Ovary (tissue), 3 donors: ENCODE results near the gene GPR152.

ENCODE experiments used
- EP300 ChIP-seq: sonication (generic); formaldehyde crosslinking; IDR thresholded peaks from one replicate; pipeline ENCODE4 v1.6.1; 2017; ENCODE audit warnings: antibody characterized with exemption
- POLR2A ChIP-seq: fragments of 450-650 bp; IDR thresholded peaks from one replicate; pipeline ENCODE4 v1.6.1; 2017; ENCODE audit warnings: antibody characterized with exemption, mild to moderate bottlenecking, moderate library complexity
- TF ChIP-seq, protein P1 (sequence below), 3 donors: fragments of 450-650 bp in 2 of 3; fragments of 200-600 bp in 1 of 3; IDR thresholded peaks; one replicate each; pipeline versions ENCODE4 v1.5.1 to v1.8.0; 2016 to 2022; ENCODE audit warnings: antibody characterized with exemption in 3 of 3, mild to moderate bottlenecking in 1 of 3
- donor health status: DM: no; HTN: no; CAD: no.

DNA sequence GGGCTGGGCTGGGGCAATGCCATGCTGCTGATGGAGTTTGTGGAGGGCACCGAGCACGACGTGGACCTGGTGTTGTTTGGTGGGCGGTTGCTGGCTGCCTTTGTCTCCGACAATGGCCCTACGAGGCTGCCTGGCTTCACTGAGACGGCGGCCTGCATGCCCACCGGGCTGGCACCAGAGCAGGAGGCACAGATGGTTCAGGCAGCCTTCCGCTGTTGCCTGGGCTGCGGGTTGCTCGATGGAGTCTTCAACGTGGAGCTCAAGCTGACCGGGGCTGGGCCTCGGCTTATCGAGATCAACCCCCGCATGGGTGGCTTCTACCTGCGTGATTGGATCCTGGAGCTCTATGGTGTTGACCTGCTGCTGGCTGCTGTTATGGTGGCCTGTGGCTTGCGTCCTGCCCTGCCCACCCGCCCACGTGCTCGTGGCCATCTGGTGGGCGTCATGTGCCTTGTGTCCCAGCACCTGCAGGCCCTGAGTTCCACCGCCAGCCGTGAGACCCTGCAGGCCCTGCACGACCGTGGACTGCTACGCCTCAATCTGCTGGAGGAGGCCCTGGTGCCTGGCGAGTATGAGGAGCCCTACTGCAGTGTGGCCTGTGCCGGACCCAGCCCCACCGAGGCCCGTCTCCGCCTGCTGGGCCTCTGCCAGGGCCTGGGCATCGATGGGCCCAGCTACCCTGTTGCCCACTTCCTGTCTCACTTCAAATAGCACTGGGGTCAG is 28.5 kb downstream of the GPR152 start:
- TF ChIP-seq, protein P1, sequence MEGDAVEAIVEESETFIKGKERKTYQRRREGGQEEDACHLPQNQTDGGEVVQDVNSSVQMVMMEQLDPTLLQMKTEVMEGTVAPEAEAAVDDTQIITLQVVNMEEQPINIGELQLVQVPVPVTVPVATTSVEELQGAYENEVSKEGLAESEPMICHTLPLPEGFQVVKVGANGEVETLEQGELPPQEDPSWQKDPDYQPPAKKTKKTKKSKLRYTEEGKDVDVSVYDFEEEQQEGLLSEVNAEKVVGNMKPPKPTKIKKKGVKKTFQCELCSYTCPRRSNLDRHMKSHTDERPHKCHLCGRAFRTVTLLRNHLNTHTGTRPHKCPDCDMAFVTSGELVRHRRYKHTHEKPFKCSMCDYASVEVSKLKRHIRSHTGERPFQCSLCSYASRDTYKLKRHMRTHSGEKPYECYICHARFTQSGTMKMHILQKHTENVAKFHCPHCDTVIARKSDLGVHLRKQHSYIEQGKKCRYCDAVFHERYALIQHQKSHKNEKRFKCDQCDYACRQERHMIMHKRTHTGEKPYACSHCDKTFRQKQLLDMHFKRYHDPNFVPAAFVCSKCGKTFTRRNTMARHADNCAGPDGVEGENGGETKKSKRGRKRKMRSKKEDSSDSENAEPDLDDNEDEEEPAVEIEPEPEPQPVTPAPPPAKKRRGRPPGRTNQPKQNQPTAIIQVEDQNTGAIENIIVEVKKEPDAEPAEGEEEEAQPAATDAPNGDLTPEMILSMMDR (IDR thresholded peaks at IDR 0.05), result no peak
- TF ChIP-seq POLR2A (no peak), EP300 (no peak)
